HG03571 (cell line): ENCODE data around the gene ADGRD1.
"Not testable (repeated sequence)": the region's sequence is repeated elsewhere in the genome, so short reads cannot be mapped to it uniquely, and the experiment has no call there.

Experiments used
- ATAC-seq: cut with Tn5 transposase; IDR thresholded peaks from one replicate; pipeline ENCODE4 v1.9.1; 2021; ENCODE audit not compliant: unreplicated experiment

Gene ADGRD1

DNA sequence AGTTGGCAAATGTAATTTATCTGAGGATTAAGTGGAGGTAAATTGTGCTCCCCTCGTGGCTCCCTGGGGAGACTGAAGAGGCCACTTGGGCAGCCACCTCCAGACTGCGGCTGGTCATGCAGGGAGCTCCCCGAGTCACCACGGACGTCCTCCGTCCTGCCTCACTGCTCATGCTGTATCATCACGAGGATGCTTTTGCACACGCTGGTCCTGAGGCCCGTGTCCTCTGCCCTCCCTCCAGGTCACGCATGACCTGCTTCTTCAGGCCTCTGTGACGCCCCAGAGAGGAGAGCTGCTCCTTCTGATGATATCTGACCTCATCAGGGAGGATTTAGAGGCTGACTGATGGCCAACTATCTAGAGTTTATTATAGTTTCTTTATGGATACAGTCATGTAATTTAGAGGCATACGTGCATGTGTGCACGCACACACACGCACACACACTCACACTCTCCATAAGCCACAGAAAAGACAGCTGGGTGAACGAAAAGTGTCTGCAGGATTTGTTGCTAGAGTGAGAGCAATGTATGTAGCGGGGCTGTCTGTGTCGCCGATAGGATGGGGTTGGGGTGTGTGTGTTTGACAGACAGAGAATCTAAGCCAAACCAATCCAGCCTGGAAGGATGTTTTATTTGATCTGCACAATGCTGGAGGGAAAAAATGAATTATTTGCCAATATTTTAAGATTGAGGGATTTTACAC lies 160.0 kb downstream of the ADGRD1 start:
- ATAC-seq, result no peak

DNA sequence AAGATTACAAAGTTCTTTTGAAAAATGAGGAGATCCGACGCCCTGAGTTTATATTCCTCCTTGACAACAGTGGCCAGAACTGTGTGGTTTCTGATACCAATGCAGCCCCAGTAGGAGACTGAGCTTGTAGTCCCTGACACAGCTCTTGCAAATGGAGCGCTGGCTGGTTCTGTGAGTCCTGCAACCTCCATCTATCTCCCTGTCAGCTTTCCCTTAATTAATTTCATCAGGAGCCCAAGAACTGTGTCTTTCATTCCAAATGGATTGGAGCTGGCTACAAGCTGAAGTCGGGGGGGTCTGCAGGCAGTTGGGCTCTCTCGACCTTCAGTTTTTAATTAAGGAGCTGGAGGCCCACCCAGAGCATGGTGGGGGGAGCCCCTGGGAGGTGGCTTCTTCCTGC lies 160.6 kb downstream of the ADGRD1 start:
- ATAC-seq, result no peak

DNA sequence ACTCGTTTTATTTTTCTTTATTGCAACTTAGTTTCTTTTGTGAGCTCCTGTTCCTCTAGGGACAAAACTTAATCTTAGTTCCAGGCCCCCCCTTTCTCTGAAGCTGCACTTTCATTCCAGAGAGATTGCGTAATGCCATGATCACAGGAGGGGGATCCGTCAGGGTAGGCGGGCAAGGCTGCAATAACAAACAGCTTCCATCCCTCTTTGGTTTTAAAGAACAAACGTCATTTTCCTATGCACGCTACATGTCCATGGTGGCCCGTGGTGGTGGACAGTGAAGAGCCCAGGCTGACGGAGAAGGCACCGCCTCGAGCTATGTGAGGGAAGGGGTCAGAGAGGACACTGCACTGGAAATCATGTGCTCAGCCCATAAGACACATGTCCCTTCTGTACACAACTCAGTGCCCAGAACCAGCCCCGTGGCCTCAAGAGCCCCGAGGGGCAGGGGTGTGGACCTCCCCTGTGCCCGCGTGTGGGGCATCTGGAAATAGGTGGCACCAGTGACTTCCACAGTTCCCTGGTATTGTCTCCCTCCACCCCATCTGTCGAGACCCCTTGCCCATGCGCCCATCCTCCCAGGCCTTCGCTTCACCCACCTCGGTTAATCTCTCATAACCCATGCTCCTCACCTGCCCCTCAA lies 161.4 kb downstream of the ADGRD1 start:
- no peak for ATAC-seq

DNA sequence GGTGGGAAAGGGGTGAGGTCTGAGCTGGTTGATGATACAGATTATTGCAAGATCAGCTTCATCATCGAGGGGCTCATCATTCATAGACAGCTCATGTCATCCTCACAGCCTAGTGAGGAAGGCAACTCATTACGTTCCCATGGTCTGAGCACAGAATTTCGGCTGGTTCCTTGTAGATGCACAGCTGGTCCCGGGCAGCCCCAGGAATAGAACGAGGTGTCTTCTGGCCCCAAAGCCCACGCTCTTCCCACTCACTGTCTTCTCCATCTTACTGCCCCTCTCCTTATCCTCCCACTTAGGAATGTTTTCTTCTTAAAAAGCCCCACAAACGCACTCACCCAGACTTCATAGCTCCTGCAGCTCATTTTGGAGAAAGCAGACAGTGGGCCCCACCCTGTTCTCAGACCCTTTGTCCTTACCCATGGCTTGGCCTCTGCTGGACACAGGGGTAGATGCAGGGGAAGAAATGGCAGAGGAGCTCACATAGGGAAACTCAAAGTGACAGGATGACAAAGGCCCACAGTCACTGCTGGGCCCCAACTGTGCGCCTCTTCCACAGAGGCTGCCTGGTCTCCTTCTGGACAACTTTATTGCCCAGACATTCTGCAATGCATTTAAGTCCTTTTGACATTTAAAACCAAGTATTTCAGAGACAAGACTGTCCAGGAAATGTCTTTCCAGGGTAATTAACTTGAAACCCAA lies 162.2 kb downstream of the ADGRD1 start:
- ATAC-seq, result no peak

DNA sequence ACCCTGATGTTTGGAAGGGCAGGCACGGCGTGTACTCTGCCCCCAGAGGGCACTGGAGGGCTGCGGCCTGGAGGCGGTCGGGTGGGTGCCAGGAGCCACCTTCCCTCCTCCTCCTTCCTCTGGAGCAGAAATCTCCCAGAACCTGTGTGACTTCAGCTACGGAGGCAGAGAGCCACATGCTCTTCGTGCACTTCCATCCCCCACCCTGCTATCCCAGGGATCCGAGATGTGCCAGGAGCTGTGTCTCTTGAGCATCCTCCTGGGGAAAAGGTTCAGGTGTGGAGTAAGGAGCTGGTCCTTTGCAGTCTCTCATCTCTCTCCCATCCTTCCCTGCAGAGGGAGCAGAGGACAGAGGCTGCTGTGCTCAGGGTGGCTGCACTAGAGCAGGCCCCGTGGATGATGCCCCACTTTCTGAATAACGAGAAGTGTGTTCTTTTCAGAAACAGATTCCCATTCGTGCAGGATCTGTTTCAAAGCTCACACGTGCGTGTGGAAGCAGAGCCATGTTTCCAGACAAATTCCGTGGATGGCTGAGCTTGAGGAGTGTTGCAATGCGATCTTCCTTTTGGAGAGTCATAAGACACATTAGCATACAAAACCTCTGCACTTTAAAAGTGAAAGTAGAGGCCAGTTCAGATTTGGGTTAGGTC lies 162.9 kb downstream of the ADGRD1 start:
- no peak for ATAC-seq

DNA sequence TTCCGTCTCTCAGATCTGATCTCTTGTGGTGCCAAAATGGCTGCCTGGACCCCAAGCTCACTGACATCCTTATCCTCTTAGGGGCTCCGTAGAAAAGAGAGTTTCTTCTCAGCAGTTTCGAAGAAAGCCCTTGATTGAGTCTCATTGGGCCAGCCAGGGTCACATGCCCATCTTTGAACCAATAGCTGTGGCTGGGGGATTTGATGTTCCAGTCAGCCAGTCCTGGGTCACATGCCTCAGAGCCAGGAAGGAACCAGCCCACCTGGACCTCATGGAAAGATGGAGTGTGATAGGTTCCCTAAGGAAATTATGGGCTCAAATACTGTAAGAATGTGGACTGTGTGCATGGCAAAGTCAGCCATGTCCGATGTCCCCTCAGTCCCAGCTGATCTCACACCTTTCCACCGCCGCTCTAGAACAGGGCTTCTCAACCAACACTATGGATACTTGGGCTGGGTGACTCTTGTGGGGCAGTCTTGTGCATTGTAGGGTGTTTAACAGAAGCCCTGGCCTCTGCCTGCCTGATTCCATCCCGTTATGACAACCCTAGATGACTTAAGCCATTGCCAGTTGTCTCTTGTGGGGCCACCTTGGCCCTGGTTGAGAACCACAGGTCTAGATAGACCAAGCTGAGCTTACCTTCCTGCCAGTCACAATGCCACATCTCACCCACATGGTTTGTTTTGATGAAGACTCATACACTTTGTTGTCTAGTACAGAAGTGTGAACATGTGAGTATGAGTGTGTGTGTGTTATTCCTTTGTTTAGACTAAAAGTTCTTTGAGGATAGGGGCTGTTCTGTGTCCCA lies 163.9 kb downstream of the ADGRD1 start:
- ATAC-seq, result no peak

DNA sequence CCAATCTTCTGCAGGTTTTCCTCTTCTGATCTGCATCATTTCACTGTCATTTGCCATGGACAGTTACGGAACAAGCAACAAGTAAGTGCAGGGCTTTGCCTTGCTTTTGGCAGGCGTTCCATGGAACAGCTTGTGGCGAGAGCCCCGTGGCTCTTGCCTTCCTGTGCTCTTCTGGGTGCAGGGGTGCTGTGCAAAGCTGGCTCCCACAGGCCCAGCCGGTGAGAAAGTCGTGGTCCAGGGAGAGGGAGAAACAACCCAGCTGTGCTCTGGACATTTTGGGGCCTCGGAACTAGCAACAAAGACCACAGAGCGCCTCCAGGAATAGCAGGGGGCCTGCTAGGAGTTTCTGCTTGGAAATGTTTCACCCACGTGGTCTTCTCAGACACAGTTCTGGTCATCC lies 164.7 kb downstream of the ADGRD1 start:
- no peak for ATAC-seq

DNA sequence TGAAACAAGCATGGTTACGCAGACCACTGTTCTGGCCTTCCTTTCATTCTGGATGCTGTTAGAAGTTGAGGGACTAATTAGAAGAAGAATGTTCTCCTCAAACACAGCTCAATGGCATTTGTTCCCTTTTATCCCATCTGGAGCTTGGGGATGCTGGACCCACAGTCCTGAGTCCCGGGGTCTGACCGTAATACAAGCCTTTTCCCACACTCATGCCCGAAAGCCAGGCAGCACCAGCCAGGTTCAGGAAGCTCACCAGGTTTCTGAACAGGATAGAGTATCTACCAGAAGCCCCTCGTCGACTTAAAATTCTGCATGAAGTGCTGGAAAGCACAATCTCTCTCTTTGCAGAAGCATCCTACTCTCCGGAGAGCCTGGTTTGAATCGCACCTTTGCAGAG lies 165.6 kb downstream of the ADGRD1 start:
- ATAC-seq, result not testable (repeated sequence)

DNA sequence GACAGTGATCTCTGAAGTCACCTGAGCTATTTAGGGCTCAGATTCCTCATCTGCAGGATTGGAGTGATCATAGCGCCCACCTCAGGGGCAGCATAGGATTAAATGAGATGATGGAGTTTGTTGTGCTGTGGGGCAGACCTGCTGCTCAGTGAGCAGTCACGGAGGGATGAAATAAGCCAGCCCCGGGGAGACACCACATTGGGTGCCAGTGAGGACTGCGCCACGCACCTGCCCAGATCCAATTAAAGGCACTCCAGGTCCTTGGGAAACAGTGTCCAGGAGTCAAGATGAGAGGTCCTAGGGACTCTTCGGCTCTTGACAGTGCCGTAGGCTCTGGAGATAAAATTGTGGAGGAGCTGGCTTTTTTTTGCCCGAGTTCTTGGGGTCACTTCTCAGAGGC lies 166.2 kb downstream of the ADGRD1 start:
- no peak for ATAC-seq

DNA sequence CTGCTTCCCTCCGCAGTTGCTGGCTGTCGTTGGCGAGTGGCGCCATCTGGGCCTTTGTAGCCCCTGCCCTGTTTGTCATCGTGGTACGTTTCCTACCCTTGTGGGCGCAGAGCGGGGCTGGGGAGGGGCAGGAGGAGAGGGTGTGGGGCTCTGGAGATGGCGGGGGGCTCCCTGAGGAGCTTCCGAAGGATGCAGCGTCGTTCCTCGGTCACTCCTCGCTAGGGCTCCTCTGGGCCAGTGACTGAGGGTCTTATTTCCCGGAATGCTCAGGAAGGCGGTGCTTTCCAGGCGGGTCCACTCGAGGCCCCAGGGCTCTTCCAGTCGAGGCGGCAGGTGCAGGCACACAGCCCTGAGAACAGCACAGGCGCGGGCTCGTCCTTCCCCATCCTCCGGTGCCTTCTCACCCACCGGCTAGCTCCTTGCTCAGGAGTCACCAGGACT lies 167.1 kb downstream of the ADGRD1 start:
- no peak for ATAC-seq

DNA sequence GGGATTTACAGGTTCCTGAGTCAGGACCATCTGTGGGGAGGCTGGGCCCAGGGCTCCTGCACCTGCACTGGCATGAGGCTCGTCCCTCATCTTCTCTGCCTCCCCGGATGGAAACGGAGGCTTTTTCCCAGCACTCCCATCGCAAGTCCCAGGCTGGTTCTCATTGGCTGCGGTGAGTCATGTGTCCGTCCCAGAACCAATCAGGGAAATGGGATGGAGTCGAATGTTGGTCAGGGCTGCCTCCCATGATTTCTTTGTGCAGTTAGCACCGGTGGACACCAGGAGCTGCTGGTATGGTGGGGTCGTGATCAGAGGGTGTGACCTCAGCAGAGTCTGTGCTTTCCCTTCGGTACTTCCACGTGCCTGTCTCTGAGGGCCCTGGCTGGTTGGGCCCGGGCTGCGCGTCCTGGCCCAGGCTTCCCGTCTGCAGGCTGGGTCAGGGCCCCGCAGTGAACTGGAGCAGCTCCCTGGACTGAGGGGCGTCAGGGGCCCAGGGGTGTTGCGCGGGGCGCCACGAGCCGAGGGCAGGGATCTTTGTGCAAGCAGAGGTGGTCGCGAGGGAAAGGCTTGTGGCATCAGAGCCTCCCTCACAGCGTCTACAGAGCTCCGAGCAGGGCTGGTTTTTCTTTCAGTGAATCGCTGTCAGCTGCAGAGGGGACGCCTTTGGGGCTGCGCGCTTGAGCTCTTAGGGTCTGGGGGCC lies 168.1 kb downstream of the ADGRD1 start:
- no peak for ATAC-seq

DNA sequence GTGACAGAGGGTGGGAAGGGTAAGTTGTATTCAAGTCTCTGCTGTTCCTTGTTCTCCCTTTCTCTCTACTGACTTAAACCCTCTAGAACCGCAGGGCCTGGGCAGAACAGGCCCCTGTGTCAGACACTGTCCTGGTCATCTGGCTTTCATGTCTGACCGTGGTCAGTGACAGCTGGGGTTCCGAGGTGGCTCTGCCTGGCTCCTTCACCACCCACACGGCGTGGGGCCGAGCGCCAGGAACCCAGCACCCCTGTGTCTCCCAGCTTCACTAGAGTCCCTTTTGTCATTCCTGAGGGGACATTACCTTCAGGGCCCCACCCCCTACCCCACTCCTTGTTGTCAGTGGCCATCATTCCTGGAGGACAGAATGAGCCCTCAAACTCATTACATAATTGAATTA lies 168.9 kb downstream of the ADGRD1 start:
- ATAC-seq, result no peak

DNA sequence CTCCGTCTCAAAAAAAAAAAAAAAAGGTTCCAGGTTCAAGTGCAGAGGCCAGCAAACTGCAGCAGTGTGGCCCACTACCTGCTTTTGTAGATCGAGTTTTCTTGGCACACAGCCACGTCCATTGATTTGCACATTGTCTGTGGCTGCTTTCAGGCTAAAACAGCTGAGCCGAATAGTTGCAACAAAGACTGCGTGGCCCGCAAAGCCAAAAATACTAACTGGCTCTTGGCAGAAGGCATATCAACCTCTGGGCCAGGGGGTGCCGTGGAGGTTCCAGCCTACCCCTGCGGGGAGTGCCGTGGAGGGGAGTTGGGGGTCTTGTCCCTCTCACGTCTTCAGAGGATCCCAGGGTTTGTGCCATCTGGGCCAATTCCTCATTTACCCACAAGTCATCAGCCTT lies 170.1 kb downstream of the ADGRD1 start:
- no peak for ATAC-seq

DNA sequence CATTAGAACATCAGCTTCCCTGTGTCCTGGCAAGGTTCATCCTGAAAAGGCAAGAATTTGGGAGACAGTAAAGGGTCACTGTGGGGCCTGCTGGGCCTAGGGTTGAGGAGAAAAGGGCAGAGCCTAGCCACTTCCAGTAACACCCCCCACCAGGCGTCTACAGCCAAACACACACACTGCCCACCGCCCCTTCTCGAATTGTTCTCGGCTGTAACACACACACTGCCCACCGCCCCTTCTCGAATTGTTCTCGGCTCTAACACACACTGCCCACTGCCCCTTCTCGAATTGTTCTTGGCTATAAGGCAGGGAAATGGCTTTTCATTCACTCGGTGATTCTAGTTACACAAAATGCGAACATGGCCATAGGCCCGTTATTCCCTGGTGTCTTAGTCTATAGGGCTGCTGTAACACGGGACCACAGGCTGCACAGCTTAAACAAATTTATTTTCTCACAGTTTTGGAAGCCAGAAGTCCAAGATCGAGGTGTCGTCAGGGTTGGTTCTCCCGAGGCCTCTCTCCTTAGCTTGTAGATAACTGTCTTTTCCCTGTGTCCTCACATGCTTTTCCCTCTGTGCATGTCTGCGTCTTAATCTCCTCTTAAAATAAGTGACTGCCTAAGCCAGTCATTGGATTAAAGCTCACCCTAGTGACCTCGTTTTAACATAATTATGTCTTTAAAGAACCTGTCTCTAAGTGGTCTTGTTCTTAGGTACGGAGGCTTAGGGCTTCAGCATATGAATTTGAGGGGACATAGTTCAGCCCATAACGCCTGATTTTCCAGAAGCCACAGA lies 171.0 kb downstream of the ADGRD1 start:
- ATAC-seq, result no peak

DNA sequence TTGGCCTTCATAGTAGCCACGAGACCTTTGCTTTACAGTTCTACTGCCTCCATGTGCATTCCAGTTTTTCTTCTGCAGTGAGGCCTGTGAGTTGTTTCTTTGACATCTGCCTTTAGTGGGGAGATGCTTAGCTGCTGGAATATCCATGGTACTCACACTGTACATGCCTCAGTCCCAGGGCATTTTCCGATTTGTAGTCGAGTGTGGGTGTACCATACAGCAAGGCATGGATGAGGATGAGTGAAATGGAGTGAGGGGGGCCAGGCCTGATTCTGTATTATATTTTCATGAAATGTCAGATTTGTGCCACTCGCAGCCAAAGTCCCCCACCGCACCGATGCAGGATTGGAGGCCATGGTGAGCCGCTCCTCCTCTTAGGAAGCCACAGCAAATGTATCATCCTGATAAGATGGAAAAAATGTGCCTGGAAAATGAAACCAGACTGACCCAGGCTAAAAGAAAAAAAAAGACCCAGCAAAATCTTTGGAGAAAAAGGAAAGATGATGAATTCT lies 173.0 kb downstream of the ADGRD1 start:
- ATAC-seq, result no peak

DNA sequence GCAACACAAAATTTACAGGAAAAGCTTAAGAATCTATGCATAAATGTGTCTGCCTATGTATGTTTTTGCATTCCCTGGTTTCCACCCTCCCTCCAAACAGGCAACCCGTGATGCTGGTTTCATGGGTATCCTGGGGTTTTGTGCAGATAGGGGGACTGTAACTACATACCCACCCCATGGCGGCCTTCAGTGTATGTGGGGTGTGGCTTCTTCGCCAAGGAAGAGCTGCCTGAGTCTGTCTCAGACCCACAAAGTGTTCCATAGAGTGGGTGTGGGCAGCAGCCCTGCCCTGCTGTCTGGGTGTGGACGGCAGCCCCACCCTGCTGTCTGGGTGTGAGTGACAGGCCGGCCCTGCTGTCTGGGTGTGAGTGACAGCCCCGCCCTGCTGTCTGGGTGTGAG lies 174.8 kb downstream of the ADGRD1 start:
- ATAC-seq, result no peak

DNA sequence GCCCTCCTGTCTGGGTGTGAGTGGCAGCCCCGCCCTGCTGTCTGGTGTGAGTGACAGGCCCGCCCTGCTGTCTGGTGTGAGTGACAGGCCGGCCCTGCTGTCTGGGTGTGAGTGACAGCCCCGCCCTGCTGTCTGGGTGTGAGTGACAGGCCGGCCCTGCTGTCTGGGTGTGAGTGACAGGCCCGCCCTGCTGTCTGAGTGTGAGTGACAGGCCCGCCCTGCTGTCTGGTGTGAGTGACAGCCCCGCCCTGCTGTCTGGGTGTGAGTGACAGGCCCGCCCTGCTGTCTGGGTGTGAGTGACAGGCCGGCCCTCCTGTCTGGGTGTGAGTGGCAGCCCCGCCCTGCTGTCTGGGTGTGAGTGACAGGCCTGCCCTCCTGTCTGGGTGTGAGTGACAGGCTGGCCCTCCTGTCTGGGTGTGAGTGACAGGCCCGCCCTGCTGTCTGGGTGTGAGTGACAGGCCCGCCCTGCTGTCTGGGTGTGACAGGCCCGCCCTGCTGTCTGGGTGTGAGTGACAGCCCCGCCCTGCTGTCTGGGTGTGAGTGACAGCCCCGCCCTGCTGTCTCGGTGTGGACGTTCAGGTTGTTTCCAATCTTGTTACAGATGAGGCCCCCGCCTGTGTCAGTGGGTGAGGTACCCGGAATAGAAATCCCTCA lies 175.4 kb downstream of the ADGRD1 start:
- not testable (repeated sequence) for ATAC-seq

DNA sequence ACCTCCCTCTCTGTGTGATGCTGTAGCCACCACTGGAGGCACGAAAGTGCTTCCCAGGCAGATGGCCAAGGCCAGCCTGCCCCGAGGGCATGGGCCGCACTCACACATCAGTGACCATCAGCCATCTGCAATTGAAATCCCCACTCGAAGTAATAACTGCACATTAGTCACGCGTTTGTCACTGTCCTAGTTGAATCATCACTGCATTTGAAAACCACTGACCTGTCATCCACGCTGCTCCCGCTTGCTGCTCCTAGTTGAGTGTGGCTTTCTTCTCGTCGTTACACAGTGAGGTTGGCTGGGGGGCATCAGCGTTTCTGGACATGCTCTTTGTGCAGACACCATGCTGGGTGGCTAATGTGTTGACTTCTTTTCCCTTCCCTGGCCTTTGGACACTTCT lies 176.1 kb downstream of the ADGRD1 start:
- no peak for ATAC-seq
